H1 (cell line): Measurements from ENCODE around the gene AQP2. TPM values are rescaled to one million over a fixed set of nuclear protein-coding genes. Genes with fewer than 3 reads are reported as not detected.

Experiments used
- CTCF ChIA-PET: fragments of 300-600 bp; sonication (Branson Sonifier 250); formaldehyde crosslinking; loops from one replicate; lab custom pipeline; 2021; ENCODE audit not compliant: partially characterized antibody; lab: Charles Lee
- POLR2A ChIA-PET: fragments of 300-600 bp; sonication (Branson Sonifier 250); formaldehyde crosslinking; loops from one replicate; lab custom pipeline; 2021; ENCODE audit warnings: inconsistent platforms; ENCODE audit not compliant: partially characterized antibody; lab: Charles Lee
- DNase-seq, 2 experiments: peaks; one replicate each; pipeline versions ENCODE4 v3.0.0 to v3.0.0-alpha.2; 2010 to 2022; ENCODE audit warnings: low spot score in 2 of 2, low read depth in 1 of 2, mixed read lengths in 1 of 2
- FAIRE-seq: peaks from 2 replicates; lab custom pipeline; 2011; peaks lifted over from hg19 to GRCh38; lab: Jason Lieb, UNC
- H2AFZ ChIP-seq: 2 replicates; pipeline ENCODE4 v1.8.1; 2012; ENCODE audit warnings: low read length, inconsistent platforms
- H2AK5ac ChIP-seq: 2 replicates; pipeline ENCODE4 v1.6.1; 2013; ENCODE audit warnings: low read depth, low read length
- H2BK120ac ChIP-seq: replicated peaks from 2 replicates; pipeline ENCODE3; 2013; ENCODE audit warnings: low read depth, low read length, inconsistent platforms
- H2BK12ac ChIP-seq: 2 replicates; pipeline ENCODE4 v1.6.1; 2013; ENCODE audit warnings: low read depth, low read length
- H2BK15ac ChIP-seq: 2 replicates; pipeline ENCODE4 v1.6.1; 2013; ENCODE audit warnings: low read length
- H2BK20ac ChIP-seq: 2 replicates; pipeline ENCODE4 v1.6.1; 2013; ENCODE audit warnings: low read length
- H2BK5ac ChIP-seq: 2 replicates; pipeline ENCODE4 v1.6.1; 2013; ENCODE audit warnings: low read depth, low read length
- H3K14ac ChIP-seq: 2 replicates; pipeline ENCODE4 v1.6.1; 2013; ENCODE audit warnings: inconsistent platforms; ENCODE audit not compliant: insufficient read length
- H3K18ac ChIP-seq: 2 replicates; pipeline ENCODE4 v1.6.1; 2013; ENCODE audit warnings: low read length; ENCODE audit errors: extremely low read depth
- H3K23ac ChIP-seq: 2 replicates; pipeline ENCODE4 v1.6.1; 2013; ENCODE audit warnings: inconsistent platforms; ENCODE audit not compliant: insufficient read length
- H3K23me2 ChIP-seq: 2 replicates; pipeline ENCODE4 v1.6.1; 2013; ENCODE audit warnings: low read depth, low read length
- H3K27ac ChIP-seq: 2 replicates; pipeline ENCODE4 v1.6.1; 2011; ENCODE audit warnings: low read depth, low read length, inconsistent platforms
- H3K27me3 ChIP-seq, 4 experiments: replicated peaks in 1 of 4; 1 replicate in 1 of 4; 2 replicates in 3 of 4; pipeline versions ENCODE4 v1.6.1 to v1.8.1; 2011 to 2013; ENCODE audit warnings: low read length in 3 of 4, mild to moderate bottlenecking in 3 of 4, inconsistent platforms in 2 of 4, mixed read lengths in 2 of 4, moderate library complexity in 1 of 4; ENCODE audit not compliant: control insufficient read depth in 3 of 4, insufficient read depth in 3 of 4; ENCODE audit errors: extremely low read depth in 1 of 4
- H3K36me3 ChIP-seq, 4 experiments: 2 replicates each; pipeline versions ENCODE4 v1.6.1 to v1.8.1; 2011 to 2013; ENCODE audit warnings: mild to moderate bottlenecking in 4 of 4, low read length in 3 of 4, moderate library complexity in 2 of 4, control low read depth in 1 of 4, inconsistent platforms in 1 of 4; ENCODE audit not compliant: insufficient read depth in 4 of 4, control insufficient read depth in 2 of 4
- H3K4ac ChIP-seq: replicated peaks from 2 replicates; pipeline ENCODE3; 2013; ENCODE audit warnings: low read length, low read depth, mixed read lengths, inconsistent platforms; ENCODE audit not compliant: insufficient read length
- H3K4me1 ChIP-seq, 4 experiments: replicated peaks in 1 of 4; 1 replicate in 1 of 4; 2 replicates in 3 of 4; pipeline versions ENCODE4 v1.6.1 to v1.8.1; 2011 to 2013; ENCODE audit warnings: low read length in 3 of 4, inconsistent platforms in 2 of 4, mixed read lengths in 1 of 4; ENCODE audit not compliant: insufficient read depth in 4 of 4, control insufficient read depth in 3 of 4
- H3K4me2 ChIP-seq, 2 experiments: 2 replicates each; pipeline versions ENCODE4 v1.6.1 to v1.8.1; 2011 to 2013; ENCODE audit warnings: low read depth in 2 of 2, low read length in 2 of 2, control low read depth in 1 of 2, inconsistent platforms in 1 of 2, mild to moderate bottlenecking in 1 of 2; ENCODE audit not compliant: insufficient read depth in 1 of 2
- H3K4me3 ChIP-seq, 4 experiments: fragments of 200-600, 300-600 bp in 1 of 4; sonication (generic), shearing (Covaris generic), sonication (Bioruptor Twin) in 1 of 4; 2 replicates each; pipeline versions ENCODE4 v1.5.1 to v1.8.1; 2011 to 2016; ENCODE audit warnings: low read length in 4 of 4, low read depth in 3 of 4, control low read depth in 2 of 4, inconsistent platforms in 2 of 4, mild to moderate bottlenecking in 2 of 4, mixed read lengths in 1 of 4, moderate library complexity in 1 of 4; ENCODE audit not compliant: insufficient read depth in 2 of 4; ENCODE audit errors: extremely low read depth in 1 of 4
- H3K56ac ChIP-seq: replicated peaks from 2 replicates; pipeline ENCODE3; 2013; ENCODE audit warnings: low read depth, mild to moderate bottlenecking, mixed read lengths, low read length, inconsistent platforms; ENCODE audit not compliant: insufficient read length
- H3K79me1 ChIP-seq: 2 replicates; pipeline ENCODE4 v1.6.1; 2013; ENCODE audit warnings: low read depth, low read length, control low read depth
- H3K79me2 ChIP-seq, 2 experiments: 2 replicates each; pipeline versions ENCODE4 v1.6.1 to v1.8.1; 2012 to 2013; ENCODE audit warnings: low read length in 2 of 2, mild to moderate bottlenecking in 2 of 2, inconsistent platforms in 1 of 2; ENCODE audit not compliant: insufficient read depth in 2 of 2, control insufficient read depth in 1 of 2
- H3K9ac ChIP-seq, 4 experiments: replicated peaks in 1 of 4; 1 replicate in 1 of 4; 2 replicates in 3 of 4; pipeline versions ENCODE4 v1.6.1 to v1.8.1; 2011 to 2013; ENCODE audit warnings: low read depth in 3 of 4, low read length in 3 of 4, control low read depth in 2 of 4, mild to moderate bottlenecking in 2 of 4, moderate library complexity in 2 of 4, inconsistent platforms in 1 of 4; ENCODE audit errors: extremely low read depth in 1 of 4
- H3K9me3 ChIP-seq, 2 experiments: 2 replicates each; pipeline versions ENCODE4 v1.6.1 to v1.8.1; 2012 to 2013; ENCODE audit warnings: mild to moderate bottlenecking in 2 of 2, moderate library complexity in 2 of 2, control low read depth in 1 of 2, inconsistent platforms in 1 of 2, low read depth in 1 of 2, low read length in 1 of 2, mixed read lengths in 1 of 2; ENCODE audit not compliant: insufficient read depth in 2 of 2
- H4K20me1 ChIP-seq, 2 experiments: replicated peaks in 1 of 2; 2 replicates each; pipeline versions ENCODE3 to v1.8.1; 2011 to 2013; ENCODE audit warnings: inconsistent platforms in 2 of 2, low read length in 2 of 2, mild to moderate bottlenecking in 1 of 2; ENCODE audit not compliant: insufficient read depth in 2 of 2, control insufficient read depth in 1 of 2
- H4K5ac ChIP-seq: 2 replicates; pipeline ENCODE4 v1.6.1; 2013; ENCODE audit warnings: low read length, low read depth, mixed read lengths, inconsistent platforms; ENCODE audit not compliant: insufficient read length
- H4K8ac ChIP-seq: 2 replicates; pipeline ENCODE4 v1.8.0; 2013; ENCODE audit warnings: mild to moderate bottlenecking, moderate library complexity, low read length, inconsistent platforms; ENCODE audit not compliant: insufficient read depth; ENCODE audit errors: extremely low read depth
- H4K91ac ChIP-seq: replicated peaks from 2 replicates; pipeline ENCODE3; 2013; ENCODE audit warnings: low read length, mixed read lengths, inconsistent platforms; ENCODE audit not compliant: insufficient read length
- CHD1 ChIP-seq: IDR thresholded peaks from 2 replicates; pipeline ENCODE4 v1.6.1; 2012; ENCODE audit warnings: low read depth, low read length, improper control_type of control experiment
- CREB1 ChIP-seq: IDR thresholded peaks from 2 replicates; pipeline ENCODE4 v1.6.1; 2012; ENCODE audit warnings: inconsistent platforms
- EP300 ChIP-seq, 2 experiments: IDR thresholded peaks; 1 replicate in 1 of 2; 2 replicates in 1 of 2; pipeline ENCODE4 v1.6.1; 2011 to 2012; ENCODE audit warnings: low read depth in 2 of 2, low read length in 2 of 2, mild to moderate bottlenecking in 2 of 2, borderline replicate concordance in 1 of 2, inconsistent platforms in 1 of 2, moderate library complexity in 1 of 2
- POU5F1 ChIP-seq: IDR thresholded peaks from 2 replicates; pipeline ENCODE4 v1.6.1; 2011; ENCODE audit warnings: low read depth, mild to moderate bottlenecking, low read length, moderate library complexity
- SP2 ChIP-seq: IDR thresholded peaks from 2 replicates; pipeline ENCODE4 v1.6.1; 2012; ENCODE audit warnings: mild to moderate bottlenecking, low read length, inconsistent platforms
- whole genome bisulfite sequencing, 2 experiments: shearing (Covaris generic) in 1 of 2; methylation state at CpG; one replicate each; pipeline versions ENCODE4 v1.1.6 to v1.1.7; 2013 to 2015; ENCODE audit warnings: low lambda C conversion rate in 2 of 2, mixed read lengths in 2 of 2, inconsistent platforms in 1 of 2, low coverage in 1 of 2, missing lambda C conversion rate in 1 of 2; ENCODE audit not compliant: insufficient replicate concordance in 2 of 2, insufficient coverage in 1 of 2, insufficient read length in 1 of 2; ENCODE audit errors: extremely low coverage in 1 of 2, missing lambda C conversion rate in 1 of 2; 5-methylcytosine and 5-hydroxymethylcytosine counted together
- polyA plus RNA-seq, 7 experiments: library from polyadenylated mRNA; depleted of rRNA in 3 of 7; stranded (reverse) in 5 of 7; unstranded in 2 of 7; fragments of >200 nt in 5 of 7; fragments of 200-250 nt in 2 of 7; gene quantifications; 1 replicate in 5 of 7; 2 replicates in 1 of 7; 4 replicates in 1 of 7; pipeline versions ENCODE4 v1.2.1 to v1.2.3, GENCODE V29; 2011 to 2013; ENCODE audit warnings: missing spikeins in 2 of 7, mixed read lengths in 2 of 7
- total RNA-seq: library from RNA; stranded (reverse); fragmentation: NEBNext Ultra II Directional; extraction: Animal tissue kit (Norgen Biotek cat#: 25700); gene quantifications from 2 replicates; pipeline ENCODE4 v1.2.1, GENCODE V29; 2021
- TF ChIP-seq, protein P1 (sequence below), 3 experiments: IDR thresholded peaks; 1 replicate in 2 of 3; 2 replicates in 1 of 3; pipeline versions ENCODE4 v1.5.1 to v1.6.1; 2011; ENCODE audit warnings: low read length in 3 of 3, mild to moderate bottlenecking in 3 of 3, inconsistent platforms in 2 of 3, low read depth in 1 of 3, moderate library complexity in 1 of 3; ENCODE audit not compliant: insufficient read depth in 1 of 3; ENCODE audit errors: control extremely low read depth in 1 of 3

The AQP2 gene
- total and polyA plus RNA-seq, 2 of the 8 experiments (the other 6 are each of a cell fraction or from before 2014, with no cell fraction given) = not detected

DNA sequence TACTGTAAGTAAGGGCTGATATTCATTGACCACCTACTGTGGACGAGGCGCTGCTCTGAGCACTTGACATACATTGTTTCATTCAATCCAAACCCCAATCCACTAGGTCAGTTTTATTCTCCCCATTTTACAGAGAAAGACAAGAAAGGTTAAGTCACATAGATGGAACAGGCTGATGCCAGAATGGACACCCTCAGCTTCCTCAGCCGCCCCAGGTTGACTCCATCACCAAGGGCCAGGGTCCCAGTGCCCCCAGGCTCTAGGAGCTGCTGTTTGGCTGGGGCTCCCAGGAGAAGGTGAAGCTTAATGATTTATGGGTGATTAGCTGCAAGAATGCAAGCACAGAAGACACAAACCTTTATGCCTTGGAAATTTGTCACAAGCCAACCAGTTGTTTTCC lies 671 bp upstream of the AQP2 start:
- Histone ChIP-seq H2BK120ac (no peak overlapping the region), H3K79me1 (no peaks in the 10 kb centered on the region), H2AFZ (no peak overlapping the region), H4K8ac (no peak overlapping the region), H2AK5ac (no peak overlapping the region), H3K36me3 (no peaks in the 10 kb centered on the region), H3K56ac (no peak overlapping the region), H2BK15ac (no peak overlapping the region), H3K27me3 (peaks cover 0 to 6% (median 4%) of the 10 kb centered on the region in 4 experiments; a peak in 4 of 7 replicates), H3K18ac (no peak overlapping the region), H4K91ac (no peak overlapping the region), H3K14ac (no peak overlapping the region), H3K4me2 (no peak overlapping the region), H3K27ac (no peak overlapping the region), H3K23ac (no peak overlapping the region), H2BK20ac (no peak overlapping the region), H3K79me2 (no peaks in the 10 kb centered on the region), H4K5ac (no peak overlapping the region), H2BK12ac (no peak overlapping the region), H3K4me3 (no peak overlapping the region), H3K4me1 (peaks cover 0 to 6% (median 4%) of the 10 kb centered on the region in 4 experiments; a peak in 5 of 7 replicates), H2BK5ac (no peak overlapping the region), H4K20me1 (no peaks in the 10 kb centered on the region), H3K9ac (no peak overlapping the region)
- FAIRE-seq (no peak), DNase-seq (no peak)
- CTCF ChIA-PET = interaction anchor here (0.7 to 7.6 kb wide), 9 partner anchors 9 to 173 kb away, joined by 3 to 104 read pairs (median 4); partner anchors contain the start of gene AQP6
- POLR2A ChIA-PET = interaction anchor here (1.7 kb wide), 1 partner anchor 17 kb away, joined by 8 read pairs; no protein-coding TSS in a partner anchor
- 84% methylated on average over 3 of the region's 3 CpGs; no CpG with 5 or more reads in 1 of the 2 experiments for WGBS, 2 experiments
- no peak for TF ChIP-seq EP300 (IDR thresholded peaks at IDR 0.05; ENCODE audit: borderline replicate concordance in 1 of 2, low read depth in 2 of 2, low read length in 2 of 2)
- no peak for TF ChIP-seq CHD1
- TF ChIP-seq SP2 = no peak
- TF ChIP-seq, protein P1, sequence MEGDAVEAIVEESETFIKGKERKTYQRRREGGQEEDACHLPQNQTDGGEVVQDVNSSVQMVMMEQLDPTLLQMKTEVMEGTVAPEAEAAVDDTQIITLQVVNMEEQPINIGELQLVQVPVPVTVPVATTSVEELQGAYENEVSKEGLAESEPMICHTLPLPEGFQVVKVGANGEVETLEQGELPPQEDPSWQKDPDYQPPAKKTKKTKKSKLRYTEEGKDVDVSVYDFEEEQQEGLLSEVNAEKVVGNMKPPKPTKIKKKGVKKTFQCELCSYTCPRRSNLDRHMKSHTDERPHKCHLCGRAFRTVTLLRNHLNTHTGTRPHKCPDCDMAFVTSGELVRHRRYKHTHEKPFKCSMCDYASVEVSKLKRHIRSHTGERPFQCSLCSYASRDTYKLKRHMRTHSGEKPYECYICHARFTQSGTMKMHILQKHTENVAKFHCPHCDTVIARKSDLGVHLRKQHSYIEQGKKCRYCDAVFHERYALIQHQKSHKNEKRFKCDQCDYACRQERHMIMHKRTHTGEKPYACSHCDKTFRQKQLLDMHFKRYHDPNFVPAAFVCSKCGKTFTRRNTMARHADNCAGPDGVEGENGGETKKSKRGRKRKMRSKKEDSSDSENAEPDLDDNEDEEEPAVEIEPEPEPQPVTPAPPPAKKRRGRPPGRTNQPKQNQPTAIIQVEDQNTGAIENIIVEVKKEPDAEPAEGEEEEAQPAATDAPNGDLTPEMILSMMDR (IDR thresholded peaks at IDR 0.05; ENCODE audit: control extremely low read depth in 1 of 3, insufficient read depth in 1 of 3, low read depth in 1 of 3, low read length in 3 of 3) = no peak
- no peak for TF ChIP-seq CREB1
- no peak for TF ChIP-seq POU5F1
- TF ChIP-seq, all 59 proteins: peak for 0
- Histone ChIP-seq H3K23me2 (no peaks in the 10 kb centered on the region; the same call in 1 of the 2 replicates), H3K4ac (no peak overlapping the region), H3K9me3 (no peaks in the 10 kb centered on the region)
